BLaER1 (cell line): Measurements from ENCODE around the gene IL1RAPL1.

Source experiments
- H3K27ac ChIP-seq: shearing (Covaris generic); formaldehyde crosslinking; 2 replicates; pipeline ENCODE4 v1.8.1; 2022
- H3K27me3 ChIP-seq: shearing (Covaris generic); formaldehyde crosslinking; 2 replicates; pipeline ENCODE4 v1.8.1; 2022
- H3K36me3 ChIP-seq: shearing (Covaris generic); formaldehyde crosslinking; 2 replicates; pipeline ENCODE4 v1.8.1; 2022
- H3K4me1 ChIP-seq: shearing (Covaris generic); formaldehyde crosslinking; 2 replicates; pipeline ENCODE4 v1.8.1; 2022
- H3K4me2 ChIP-seq: shearing (Covaris generic); formaldehyde crosslinking; 2 replicates; pipeline ENCODE4 v1.8.1; 2022
- H3K4me3 ChIP-seq: shearing (Covaris generic); formaldehyde crosslinking; 2 replicates; pipeline ENCODE4 v1.8.1; 2022
- H3K9ac ChIP-seq: shearing (Covaris generic); formaldehyde crosslinking; 2 replicates; pipeline ENCODE4 v1.8.1; 2022
- H3K9me3 ChIP-seq: shearing (Covaris generic); formaldehyde crosslinking; 2 replicates; pipeline ENCODE4 v1.8.1; 2022
- H4K20me1 ChIP-seq: shearing (Covaris generic); formaldehyde crosslinking; 2 replicates; pipeline ENCODE4 v1.8.1; 2022
- Cebpa-rat ChIP-seq: shearing (Covaris generic); IDR thresholded peaks from 2 replicates; pipeline ENCODE4 v1.8.1; 2022

IL1RAPL1 gene

GRCh38 chrX:29876733-29877132 is 1289.5 kb downstream of the IL1RAPL1 start:
- H4K20me1 ChIP-seq, result no peaks in the 10 kb centered on the region
- H3K9me3 ChIP-seq, result 0 out of 2 replicates have a peak, but pooled peaks cover under 1% of the 10 kb centered on the region
- H3K9ac ChIP-seq, result no peak overlapping the region
- no peaks in the 10 kb centered on the region for H3K36me3 ChIP-seq
- H3K27ac ChIP-seq, result no peak overlapping the region
- H3K4me2 ChIP-seq, result no peak overlapping the region
- no peaks in the 10 kb centered on the region for H3K27me3 ChIP-seq
- TF ChIP-seq Cebpa-rat, result no peak
- no peak overlapping the region for H3K4me3 ChIP-seq
- peaks cover 11% of the 10 kb centered on the region for H3K4me1 ChIP-seq

GRCh38 chrX:29880977-29881376 is 1293.7 kb downstream of the IL1RAPL1 start:
- TF ChIP-seq Cebpa-rat, result no peak
- no peaks in the 10 kb centered on the region for H4K20me1 ChIP-seq
- H3K4me3 ChIP-seq, result no peak overlapping the region
- no peaks in the 10 kb centered on the region for H3K9me3 ChIP-seq
- no peak overlapping the region for H3K4me2 ChIP-seq
- no peak overlapping the region for H3K27ac ChIP-seq
- H3K4me1 ChIP-seq, result no peaks in the 10 kb centered on the region
- H3K9ac ChIP-seq, result no peak overlapping the region
- H3K27me3 ChIP-seq, result no peaks in the 10 kb centered on the region
- H3K36me3 ChIP-seq, result no peaks in the 10 kb centered on the region

- Histone ChIP-seq H3K4me1 (no peaks in the 10 kb centered on the region), H3K9ac (no peak overlapping the region)
These were observed 1302.8 kb downstream of the IL1RAPL1 start for GRCh38 chrX:29890004-29890403.

GRCh38 chrX:29890646-29891200 is 1303.5 kb downstream of the IL1RAPL1 start:
- H4K20me1 ChIP-seq, result no peaks in the 10 kb centered on the region
- no peak overlapping the region for H3K9ac ChIP-seq
- no peaks in the 10 kb centered on the region for H3K4me1 ChIP-seq
- H3K27ac ChIP-seq, result no peak overlapping the region
- no peaks in the 10 kb centered on the region for H3K27me3 ChIP-seq
- no peaks in the 10 kb centered on the region for H3K9me3 ChIP-seq
- no peak overlapping the region for H3K4me3 ChIP-seq
- no peaks in the 10 kb centered on the region for H3K36me3 ChIP-seq
- no peak overlapping the region for H3K4me2 ChIP-seq
- TF ChIP-seq Cebpa-rat, result no peak

More at GRCh38 chrX:29890004-29890403, 1302.8 kb downstream of the IL1RAPL1 start:
- no peak overlapping the region for H3K4me2 ChIP-seq
- no peak for TF ChIP-seq Cebpa-rat
- H3K27ac ChIP-seq, result no peak overlapping the region
- H3K36me3 ChIP-seq, result no peaks in the 10 kb centered on the region
- H3K27me3 ChIP-seq, result no peaks in the 10 kb centered on the region
- H3K9me3 ChIP-seq, result no peaks in the 10 kb centered on the region
- H4K20me1 ChIP-seq, result no peaks in the 10 kb centered on the region
- H3K4me3 ChIP-seq, result no peak overlapping the region

GRCh38 chrX:29902004-29902403 is 1314.8 kb downstream of the IL1RAPL1 start:
- no peaks in the 10 kb centered on the region for H3K36me3 ChIP-seq
- no peak overlapping the region for H3K4me2 ChIP-seq
- no peak overlapping the region for H3K27ac ChIP-seq
- no peaks in the 10 kb centered on the region for H4K20me1 ChIP-seq
- H3K9me3 ChIP-seq, result no peaks in the 10 kb centered on the region
- H3K4me1 ChIP-seq, result no peaks in the 10 kb centered on the region
- no peak overlapping the region for H3K4me3 ChIP-seq
- no peak for TF ChIP-seq Cebpa-rat
- H3K9ac ChIP-seq, result no peak overlapping the region
- H3K27me3 ChIP-seq, result no peaks in the 10 kb centered on the region

- Histone ChIP-seq H4K20me1 (no peaks in the 10 kb centered on the region), H3K36me3 (no peaks in the 10 kb centered on the region), H3K27me3 (no peaks in the 10 kb centered on the region), H3K4me3 (no peak overlapping the region), H3K27ac (no peak overlapping the region), H3K9me3 (no peaks in the 10 kb centered on the region), H3K9ac (no peak overlapping the region), H3K4me1 (no peaks in the 10 kb centered on the region), H3K4me2 (no peak overlapping the region)
- TF ChIP-seq Cebpa-rat, result no peak
These were observed 1316.1 kb downstream of the IL1RAPL1 start for GRCh38 chrX:29903360-29903759.

- H3K9ac ChIP-seq, result no peak overlapping the region
- no peak for TF ChIP-seq Cebpa-rat
- no peaks in the 10 kb centered on the region for H3K9me3 ChIP-seq
- H3K4me1 ChIP-seq, result no peaks in the 10 kb centered on the region
- no peaks in the 10 kb centered on the region for H4K20me1 ChIP-seq
- H3K27ac ChIP-seq, result no peak overlapping the region
- H3K4me2 ChIP-seq, result no peak overlapping the region
- H3K36me3 ChIP-seq, result no peaks in the 10 kb centered on the region
- H3K4me3 ChIP-seq, result no peak overlapping the region
- H3K27me3 ChIP-seq, result no peaks in the 10 kb centered on the region
These were observed 1324.4 kb downstream of the IL1RAPL1 start for GRCh38 chrX:29911673-29912072.

- no peaks in the 10 kb centered on the region for H3K36me3 ChIP-seq
- no peak overlapping the region for H3K27ac ChIP-seq
- 0 out of 2 replicates have a peak, but pooled peaks have one; percentile 33 for TF ChIP-seq Cebpa-rat
- no peaks in the 10 kb centered on the region for H3K9me3 ChIP-seq
- no peak overlapping the region for H3K9ac ChIP-seq
- H4K20me1 ChIP-seq, result no peaks in the 10 kb centered on the region
- no peak overlapping the region for H3K4me3 ChIP-seq
- H3K4me2 ChIP-seq, result no peak overlapping the region
- no peaks in the 10 kb centered on the region for H3K27me3 ChIP-seq
- no peaks in the 10 kb centered on the region for H3K4me1 ChIP-seq
These were observed 1326.4 kb downstream of the IL1RAPL1 start for GRCh38 chrX:29913647-29914046.

GRCh38 chrX:29922607-29923006 is 1335.4 kb downstream of the IL1RAPL1 start:
- Histone ChIP-seq H3K9me3 (no peaks in the 10 kb centered on the region), H3K27ac (no peak overlapping the region), H3K4me3 (no peak overlapping the region), H3K4me2 (no peak overlapping the region), H3K36me3 (no peaks in the 10 kb centered on the region), H4K20me1 (no peaks in the 10 kb centered on the region), H3K4me1 (no peaks in the 10 kb centered on the region), H3K9ac (no peak overlapping the region), H3K27me3 (no peaks in the 10 kb centered on the region)
- no peak for TF ChIP-seq Cebpa-rat

GRCh38 chrX:29926056-29926455 is 1338.8 kb downstream of the IL1RAPL1 start:
- H3K36me3 ChIP-seq, result no peaks in the 10 kb centered on the region
- no peaks in the 10 kb centered on the region for H3K27me3 ChIP-seq
- H4K20me1 ChIP-seq, result no peaks in the 10 kb centered on the region
- no peaks in the 10 kb centered on the region for H3K9me3 ChIP-seq
- H3K27ac ChIP-seq, result no peak overlapping the region
- TF ChIP-seq Cebpa-rat, result no peak
- no peak overlapping the region for H3K9ac ChIP-seq
- H3K4me3 ChIP-seq, result no peak overlapping the region
- no peaks in the 10 kb centered on the region for H3K4me1 ChIP-seq
- no peak overlapping the region for H3K4me2 ChIP-seq

GRCh38 chrX:29926659-29927058 is 1339.4 kb downstream of the IL1RAPL1 start:
- no peaks in the 10 kb centered on the region for H3K4me1 ChIP-seq
- H3K9ac ChIP-seq, result no peak overlapping the region
- no peak overlapping the region for H3K4me3 ChIP-seq
- no peak overlapping the region for H3K4me2 ChIP-seq
- H3K27ac ChIP-seq, result no peak overlapping the region
- no peaks in the 10 kb centered on the region for H3K9me3 ChIP-seq
- no peak for TF ChIP-seq Cebpa-rat
- H3K27me3 ChIP-seq, result no peaks in the 10 kb centered on the region
- H4K20me1 ChIP-seq, result no peaks in the 10 kb centered on the region
- no peaks in the 10 kb centered on the region for H3K36me3 ChIP-seq
